VCaP (cell line): ENCODE data around the gene EBLN2.

Experiments
- H3K27ac ChIP-seq: fragments of 450-650 bp; 2 replicates; pipeline ENCODE4 v1.5.1; 2017
- TF ChIP-seq, protein P1 (sequence below): fragments of 450-650 bp; conservative IDR thresholded peaks from 2 replicates; pipeline ENCODE4 v1.5.1; 2017; ENCODE audit warnings: mild to moderate bottlenecking, moderate library complexity

The EBLN2 gene

DNA sequence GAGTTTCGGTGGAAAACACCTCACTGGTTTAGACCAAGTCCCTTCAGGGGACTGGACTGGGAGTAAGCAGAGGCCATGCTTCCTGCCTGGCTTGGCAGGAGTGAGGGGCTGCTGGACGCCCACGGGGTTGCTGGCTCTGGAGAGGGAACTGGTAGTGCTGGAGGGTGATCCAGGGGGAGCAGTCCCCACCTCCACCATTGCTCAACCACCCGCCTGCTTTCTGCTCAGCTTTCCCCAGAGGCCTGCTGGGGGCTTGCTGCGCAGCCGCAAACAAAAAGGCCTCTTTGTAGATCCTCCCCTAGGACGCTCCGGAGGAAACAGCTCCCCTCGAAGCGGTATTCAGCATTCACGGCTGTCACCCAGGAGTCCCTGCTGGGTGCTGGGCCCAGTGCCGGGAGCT lies 33.5 kb downstream of the EBLN2 start:
- no peak overlapping the region for H3K27ac ChIP-seq
- TF ChIP-seq, protein P1, sequence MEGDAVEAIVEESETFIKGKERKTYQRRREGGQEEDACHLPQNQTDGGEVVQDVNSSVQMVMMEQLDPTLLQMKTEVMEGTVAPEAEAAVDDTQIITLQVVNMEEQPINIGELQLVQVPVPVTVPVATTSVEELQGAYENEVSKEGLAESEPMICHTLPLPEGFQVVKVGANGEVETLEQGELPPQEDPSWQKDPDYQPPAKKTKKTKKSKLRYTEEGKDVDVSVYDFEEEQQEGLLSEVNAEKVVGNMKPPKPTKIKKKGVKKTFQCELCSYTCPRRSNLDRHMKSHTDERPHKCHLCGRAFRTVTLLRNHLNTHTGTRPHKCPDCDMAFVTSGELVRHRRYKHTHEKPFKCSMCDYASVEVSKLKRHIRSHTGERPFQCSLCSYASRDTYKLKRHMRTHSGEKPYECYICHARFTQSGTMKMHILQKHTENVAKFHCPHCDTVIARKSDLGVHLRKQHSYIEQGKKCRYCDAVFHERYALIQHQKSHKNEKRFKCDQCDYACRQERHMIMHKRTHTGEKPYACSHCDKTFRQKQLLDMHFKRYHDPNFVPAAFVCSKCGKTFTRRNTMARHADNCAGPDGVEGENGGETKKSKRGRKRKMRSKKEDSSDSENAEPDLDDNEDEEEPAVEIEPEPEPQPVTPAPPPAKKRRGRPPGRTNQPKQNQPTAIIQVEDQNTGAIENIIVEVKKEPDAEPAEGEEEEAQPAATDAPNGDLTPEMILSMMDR = no peak

DNA sequence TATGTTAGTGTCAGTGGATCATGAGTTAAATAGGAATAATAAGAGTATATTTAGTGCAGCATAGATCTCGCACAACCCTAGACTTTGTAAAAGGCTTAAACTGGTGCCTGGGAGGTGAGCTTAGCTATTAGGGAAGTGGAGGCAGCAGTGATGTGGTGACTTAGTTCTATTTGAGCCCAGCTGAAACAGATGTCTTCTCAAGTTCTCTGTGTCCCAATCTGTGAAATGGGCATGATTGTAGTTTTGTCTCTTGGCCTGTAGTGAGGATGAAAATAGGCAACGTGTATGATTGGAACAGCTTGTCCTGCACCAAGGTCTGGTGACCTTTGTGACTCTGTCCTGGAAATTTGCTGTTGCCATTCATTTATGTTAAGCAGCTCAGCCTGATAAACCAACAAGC lies 34.7 kb downstream of the EBLN2 start:
- TF ChIP-seq, protein P1 = no peak
- no peak overlapping the region for H3K27ac ChIP-seq

DNA sequence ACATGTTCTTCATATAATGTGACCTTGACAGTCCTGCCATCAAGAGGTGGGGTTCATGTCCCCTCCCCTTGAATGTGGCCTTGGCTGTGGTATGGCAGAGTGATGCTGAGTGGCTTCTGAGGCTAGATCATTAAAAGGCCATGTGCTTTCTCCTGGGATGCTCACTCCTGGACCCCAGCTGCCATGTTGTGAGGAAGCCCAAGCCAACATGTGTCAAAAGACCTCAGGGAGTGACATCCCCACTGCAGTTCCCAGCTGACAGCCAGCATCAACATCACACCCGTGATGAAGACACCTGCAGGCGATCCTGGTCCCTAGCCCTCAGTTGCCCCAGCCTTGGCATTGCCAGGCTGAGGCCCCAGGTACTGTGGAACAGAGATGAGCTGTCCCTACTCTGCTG lies 36.6 kb downstream of the EBLN2 start:
- H3K27ac ChIP-seq = no peak overlapping the region
- TF ChIP-seq, protein P1 = no peak

DNA sequence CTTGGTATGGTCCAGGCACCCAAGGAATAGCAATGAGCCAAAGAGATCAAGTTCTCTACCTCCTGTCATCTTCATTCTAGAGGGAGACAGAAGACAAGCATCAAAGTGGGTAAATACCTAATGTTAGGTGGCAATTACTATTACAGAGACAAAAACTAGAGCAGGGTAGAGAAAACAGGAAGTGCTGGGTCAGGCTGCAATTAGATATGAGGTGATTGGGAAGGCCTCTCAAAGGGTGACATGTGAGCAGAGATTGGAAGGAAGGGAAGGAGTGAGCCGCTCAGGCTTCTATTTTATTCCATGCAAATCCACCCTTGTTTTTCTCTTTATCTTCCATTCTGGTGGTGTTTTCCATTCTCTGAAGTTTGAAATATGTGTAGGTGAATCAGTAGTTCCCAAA lies 37.4 kb downstream of the EBLN2 start:
- no peak overlapping the region for H3K27ac ChIP-seq
- TF ChIP-seq, protein P1 = no peak

DNA sequence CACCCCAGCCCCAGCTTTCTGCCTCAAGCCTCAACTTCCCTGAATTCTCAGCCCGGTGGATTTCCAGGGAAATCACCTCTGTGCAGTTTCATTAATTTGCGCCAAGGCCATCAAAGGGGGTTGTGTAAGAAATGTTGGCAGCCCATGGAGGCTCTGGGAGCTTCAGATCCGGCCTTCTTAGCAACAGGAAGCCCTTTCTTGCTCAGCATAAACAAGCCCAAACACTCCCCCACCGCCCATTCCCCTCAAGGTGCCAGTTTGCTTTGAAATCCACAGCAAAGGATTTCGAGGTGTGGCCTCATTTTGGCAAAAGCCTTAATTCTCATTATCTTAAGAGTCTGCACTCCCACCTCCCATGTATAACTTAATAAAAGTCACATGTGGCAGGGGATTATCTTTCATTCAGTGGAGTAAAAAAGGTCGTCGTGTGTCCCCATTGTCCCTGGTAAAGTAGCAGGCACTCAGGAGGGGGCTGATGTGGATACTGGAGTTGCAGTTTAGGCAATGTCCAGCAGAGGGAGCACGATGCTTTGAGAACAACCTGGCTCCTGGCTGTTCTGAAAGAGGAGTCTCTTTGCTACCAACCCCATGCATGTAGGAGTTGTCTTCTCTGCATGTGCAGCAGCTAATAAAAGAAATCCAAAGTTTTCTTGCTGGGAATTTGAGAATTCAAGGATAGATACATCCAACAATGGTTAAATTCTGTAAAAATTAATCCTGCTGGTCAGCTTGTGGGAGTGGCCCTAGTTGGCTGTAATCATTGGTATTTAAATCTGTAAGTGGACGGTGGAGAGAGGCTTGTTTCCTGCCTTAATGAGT lies 39.5 kb downstream of the EBLN2 start:
- TF ChIP-seq, protein P1 = peak; percentile 94
- no peak overlapping the region for H3K27ac ChIP-seq

DNA sequence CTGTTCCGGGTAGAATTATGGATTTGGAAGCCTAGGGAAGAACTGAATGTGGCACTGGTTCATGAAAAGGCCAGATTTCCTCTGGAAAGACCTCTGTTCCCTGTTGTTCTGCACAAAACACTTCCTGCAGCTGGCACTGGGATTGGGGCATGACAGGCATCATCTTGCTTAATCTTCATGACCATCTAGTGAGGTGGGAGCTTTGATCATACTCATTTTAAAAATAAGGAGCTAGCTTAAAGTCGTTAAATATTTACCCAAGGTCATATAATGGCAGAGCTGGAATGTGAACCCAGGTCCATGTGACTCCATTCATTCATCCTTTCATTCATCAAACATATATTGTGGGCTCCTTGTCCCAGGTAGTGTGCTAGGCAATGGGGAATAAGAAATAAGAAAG lies 40.4 kb downstream of the EBLN2 start:
- TF ChIP-seq, protein P1 = no peak
- no peak overlapping the region for H3K27ac ChIP-seq

DNA sequence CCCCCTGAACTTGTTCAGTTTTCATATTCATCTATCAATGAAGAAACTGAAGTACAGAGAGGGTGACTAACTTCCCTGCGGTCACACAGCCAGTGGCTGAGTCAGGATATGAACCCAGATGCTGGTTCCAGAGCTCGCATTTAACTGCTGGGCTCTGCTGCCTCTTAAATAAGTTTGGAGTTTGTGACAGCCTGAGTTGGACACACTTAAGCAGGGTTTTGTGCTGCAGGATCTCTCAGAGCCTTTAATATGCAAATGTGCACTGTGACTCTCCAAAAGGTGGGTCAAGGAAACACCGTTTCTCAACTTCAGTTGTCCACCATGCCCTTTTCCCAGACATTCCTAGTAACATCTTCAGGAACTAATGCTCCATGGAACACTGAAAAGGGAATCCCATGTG lies 45.8 kb downstream of the EBLN2 start:
- no peak overlapping the region; the same call in 1 of the 2 replicates for H3K27ac ChIP-seq
- TF ChIP-seq, protein P1 = no peak
